HG03558 (cell line): ENCODE results near the gene UBASH3A.

Experiments used
- ATAC-seq: cut with Tn5 transposase; IDR thresholded peaks from one replicate; pipeline ENCODE4 v1.9.1; 2021; ENCODE audit warnings: moderate number of reproducible peaks; ENCODE audit not compliant: unreplicated experiment; ENCODE audit errors: extremely low read depth

UBASH3A gene

GRCh38 chr21:42443876-42444744 is 40.4 kb downstream of the UBASH3A start:
- no peak for ATAC-seq

- no peak for ATAC-seq
Observed at GRCh38 chr21:42444745-42445059, 41.0 kb downstream of the UBASH3A start.

- ATAC-seq = no peak
Observed at GRCh38 chr21:42445311-42445710, 41.6 kb downstream of the UBASH3A start.

- ATAC-seq = no peak
Observed at GRCh38 chr21:42446531-42446930, 42.8 kb downstream of the UBASH3A start.

GRCh38 chr21:42447182-42447581 is 43.5 kb downstream of the UBASH3A start:
- ATAC-seq = no peak

- no peak for ATAC-seq
Observed at GRCh38 chr21:42447732-42448131, 44.0 kb downstream of the UBASH3A start.

GRCh38 chr21:42448686-42449085 is 45.0 kb downstream of the UBASH3A start:
- no peak for ATAC-seq

GRCh38 chr21:42451941-42452340 is 48.2 kb downstream of the UBASH3A start:
- ATAC-seq = no peak

GRCh38 chr21:42452401-42453223 is 48.9 kb downstream of the UBASH3A start:
- ATAC-seq = no peak

- no peak for ATAC-seq
Observed at GRCh38 chr21:42453224-42453985, 49.7 kb downstream of the UBASH3A start.

GRCh38 chr21:42453986-42454570 is 50.4 kb downstream of the UBASH3A start:
- no peak for ATAC-seq

GRCh38 chr21:42454786-42455185 is 51.1 kb downstream of the UBASH3A start:
- ATAC-seq = no peak

- ATAC-seq = no peak
Observed at GRCh38 chr21:42455196-42455595, 51.5 kb downstream of the UBASH3A start.

GRCh38 chr21:42455754-42456440 is 52.2 kb downstream of the UBASH3A start:
- no peak for ATAC-seq

GRCh38 chr21:42456457-42456856 is 52.8 kb downstream of the UBASH3A start:
- ATAC-seq = no peak

GRCh38 chr21:42459082-42459460 is 55.4 kb downstream of the UBASH3A start:
- ATAC-seq = no peak

- no peak for ATAC-seq
Observed at GRCh38 chr21:42459546-42460215, 56.0 kb downstream of the UBASH3A start.

- ATAC-seq = no peak
Observed at GRCh38 chr21:42460391-42461184, 56.9 kb downstream of the UBASH3A start.

- no peak for ATAC-seq
Observed at GRCh38 chr21:42461185-42461520, 57.5 kb downstream of the UBASH3A start.
